Natural killer cell (primary cell): ENCODE measurements around the gene FAF2. TPM values are rescaled to one million over a fixed set of nuclear protein-coding genes. Genes with fewer than 3 reads are reported as not detected.
"Not testable (repeated sequence)": the region's sequence is repeated elsewhere in the genome, so short reads cannot be mapped to it uniquely, and the experiment has no call there.

Experiments
- ATAC-seq, 3 donors: fragments of 150-1000 bp in 2 of 3; fragments of 200-7000 bp in 1 of 3; cut with Tn5 transposase; 1 replicate in 1 of 3; 2 replicates in 2 of 3; pipeline ENCODE4 v1.10.0; 2021; ENCODE audit warnings: mild to moderate bottlenecking in 2 of 3, moderate library complexity in 2 of 3
- DNase-seq, 2 donors: peaks; one replicate each; pipeline versions ENCODE4 v3.0.0 to v3.0.0-alpha.2; 2013 to 2021; ENCODE audit warnings: mixed read lengths in 1 of 2
- H3K27ac ChIP-seq: one replicate; pipeline ENCODE4 v1.5.1; 2013; ENCODE audit warnings: mild to moderate bottlenecking, low read length
- H3K27me3 ChIP-seq: one replicate; pipeline ENCODE4 v1.6.1; 2013; ENCODE audit warnings: low read length; ENCODE audit not compliant: control insufficient read depth, insufficient read depth
- H3K36me3 ChIP-seq: one replicate; pipeline ENCODE4 v1.6.1; 2013; ENCODE audit warnings: low read length; ENCODE audit not compliant: control insufficient read depth, insufficient read depth
- H3K4me1 ChIP-seq: one replicate; pipeline ENCODE4 v1.6.1; 2013; ENCODE audit warnings: low read length; ENCODE audit not compliant: control insufficient read depth, insufficient read depth
- H3K4me3 ChIP-seq: one replicate; pipeline ENCODE4 v1.5.1; 2013; ENCODE audit warnings: low read length
- H3K9me3 ChIP-seq: one replicate; pipeline ENCODE4 v1.6.1; 2013; ENCODE audit warnings: low read length; ENCODE audit not compliant: control insufficient read depth, insufficient read depth
- H3K27ac Mint-ChIP-seq, 2 donors: one replicate each; pipeline ENCODE4 v1.8.0; 2022; ENCODE audit warnings: mild to moderate bottlenecking in 2 of 2, mixed read lengths in 2 of 2, moderate library complexity in 1 of 2
- H3K27me3 Mint-ChIP-seq, 2 donors: one replicate each; pipeline ENCODE4 v1.8.0; 2022; ENCODE audit warnings: low read depth in 2 of 2, mixed read lengths in 2 of 2
- H3K36me3 Mint-ChIP-seq: one replicate; pipeline ENCODE4 v1.8.0; 2022; ENCODE audit warnings: mixed read lengths
- H3K4me1 Mint-ChIP-seq, 2 donors: one replicate each; pipeline ENCODE4 v1.8.0; 2022; ENCODE audit warnings: mixed read lengths in 2 of 2
- H3K4me3 Mint-ChIP-seq: one replicate; pipeline ENCODE4 v1.8.0; 2022; ENCODE audit warnings: mild to moderate bottlenecking, moderate library complexity, mixed read lengths
- H3K9me3 Mint-ChIP-seq, 2 donors: one replicate each; pipeline ENCODE4 v1.8.0; 2022; ENCODE audit warnings: mixed read lengths in 2 of 2
- WGBS: methylation state at CpG from one replicate; pipeline ENCODE4 v1.1.7; 2013; ENCODE audit warnings: missing lambda C conversion rate; ENCODE audit not compliant: insufficient coverage; 5-methylcytosine and 5-hydroxymethylcytosine counted together
- intact Hi-C: fragments of 100-400 bp; cut with micrococcal nuclease; formaldehyde crosslinking; loops from one replicate; pipeline ENCODE4 v1.14.2; 2022
- total RNA-seq, 4 donors: library from RNA; stranded (reverse); fragments of 120-200 nt in 1 of 4; gene quantifications; one replicate each; pipeline versions ENCODE4 v1.2.3 to v1.2.4, GENCODE V29; 2013 to 2022
- TF ChIP-seq, protein P1 (sequence below): fragments of 200-600 bp; IDR thresholded peaks from one replicate; pipeline ENCODE4 v1.8.0; 2022; ENCODE audit warnings: antibody characterized with exemption

Gene FAF2
- total RNA-seq, 3 donors from 2014 or later (not counting 1 experiment from before 2014, with no cell fraction given), result 32.1 to 32.5 (median 32.1) TPM

DNA sequence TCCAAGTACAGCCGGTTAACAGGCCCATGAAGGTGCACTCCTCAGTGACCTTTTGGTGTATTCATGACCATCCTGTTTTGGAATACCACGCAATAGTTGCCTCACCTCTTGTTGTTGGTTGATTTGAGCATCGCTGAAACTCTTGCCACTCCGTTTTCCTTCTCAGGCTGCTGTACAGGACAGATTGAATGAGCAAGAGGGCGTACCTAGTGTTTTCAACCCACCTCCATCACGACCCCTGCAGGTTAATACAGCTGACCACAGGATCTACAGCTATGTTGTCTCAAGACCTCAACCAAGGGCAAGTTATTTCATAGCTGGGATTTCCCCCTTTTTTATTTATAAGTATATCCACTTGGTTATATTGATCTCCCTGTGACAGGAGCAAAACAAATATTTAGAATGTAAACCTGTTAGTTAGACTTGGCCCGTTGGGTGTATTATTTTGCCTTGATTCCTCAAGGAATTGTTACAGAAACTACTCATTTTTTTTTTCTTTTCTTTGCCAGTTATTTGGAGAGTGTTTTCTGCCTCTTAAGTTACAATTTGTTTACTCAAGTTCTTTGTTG, 38.1 kb downstream of the FAF2 start:
- intact Hi-C loops, result no loop called here
- Mint-ChIP-seq H3K4me1 (peaks cover 31 to 47% of the 10 kb centered on the region in 2 donors), H3K4me3 (no peak overlapping the region), H3K27ac (peak overlapping the region in 1 of 2 donors; percentile 26), H3K27me3 (no peaks in the 10 kb centered on the region), H3K36me3 (peaks cover 7% of the 10 kb centered on the region), H3K9me3 (no peaks in the 10 kb centered on the region)
- H3K9me3 ChIP-seq, result no peaks in the 10 kb centered on the region
- no peak for ATAC-seq
- H3K27me3 ChIP-seq, result no peaks in the 10 kb centered on the region
- TF ChIP-seq, protein P1, sequence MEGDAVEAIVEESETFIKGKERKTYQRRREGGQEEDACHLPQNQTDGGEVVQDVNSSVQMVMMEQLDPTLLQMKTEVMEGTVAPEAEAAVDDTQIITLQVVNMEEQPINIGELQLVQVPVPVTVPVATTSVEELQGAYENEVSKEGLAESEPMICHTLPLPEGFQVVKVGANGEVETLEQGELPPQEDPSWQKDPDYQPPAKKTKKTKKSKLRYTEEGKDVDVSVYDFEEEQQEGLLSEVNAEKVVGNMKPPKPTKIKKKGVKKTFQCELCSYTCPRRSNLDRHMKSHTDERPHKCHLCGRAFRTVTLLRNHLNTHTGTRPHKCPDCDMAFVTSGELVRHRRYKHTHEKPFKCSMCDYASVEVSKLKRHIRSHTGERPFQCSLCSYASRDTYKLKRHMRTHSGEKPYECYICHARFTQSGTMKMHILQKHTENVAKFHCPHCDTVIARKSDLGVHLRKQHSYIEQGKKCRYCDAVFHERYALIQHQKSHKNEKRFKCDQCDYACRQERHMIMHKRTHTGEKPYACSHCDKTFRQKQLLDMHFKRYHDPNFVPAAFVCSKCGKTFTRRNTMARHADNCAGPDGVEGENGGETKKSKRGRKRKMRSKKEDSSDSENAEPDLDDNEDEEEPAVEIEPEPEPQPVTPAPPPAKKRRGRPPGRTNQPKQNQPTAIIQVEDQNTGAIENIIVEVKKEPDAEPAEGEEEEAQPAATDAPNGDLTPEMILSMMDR, result no peak
- H3K36me3 ChIP-seq, result peaks cover 38% of the 10 kb centered on the region
- H3K27ac ChIP-seq, result no peak overlapping the region
- no peak for DNase-seq
- no peak overlapping the region for H3K4me3 ChIP-seq
- H3K4me1 ChIP-seq, result peaks cover 12% of the 10 kb centered on the region
- 96% methylated on average over 7 of the region's 7 CpGs for WGBS

DNA sequence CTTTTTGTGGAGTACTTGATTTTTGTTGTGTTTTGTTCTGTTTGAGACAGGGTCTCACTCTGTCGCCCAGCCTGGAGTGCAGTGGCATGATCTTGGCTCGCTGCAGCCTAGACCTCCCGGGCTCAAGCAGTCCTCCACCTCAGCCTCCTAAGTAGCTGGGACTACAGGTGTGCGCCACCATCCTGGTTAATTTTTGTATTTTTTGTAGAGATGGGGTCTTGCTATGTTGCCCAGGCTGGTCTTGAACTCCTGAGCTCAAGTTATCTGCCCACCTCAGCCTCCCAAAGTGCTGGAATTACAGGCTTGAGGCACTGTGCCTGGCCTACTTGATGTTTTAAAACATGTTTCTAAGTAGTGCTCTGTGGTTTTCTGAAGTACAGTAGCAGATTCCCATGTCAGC, 39.0 kb downstream of the FAF2 start:
- H3K4me1 Mint-ChIP-seq, result peaks cover 34 to 47% of the 10 kb centered on the region in 2 donors
- H3K9me3 Mint-ChIP-seq, H3K9me3 ChIP-seq, H3K27ac ChIP-seq, H3K36me3 Mint-ChIP-seq, DNase-seq, H3K27me3 ChIP-seq, H3K4me3 Mint-ChIP-seq, ATAC-seq, H3K27me3 Mint-ChIP-seq, intact Hi-C loops, H3K4me3 ChIP-seq, H3K27ac Mint-ChIP-seq: not testable (repeated sequence)
- Histone ChIP-seq H3K36me3 (peaks cover 44% of the 10 kb centered on the region), H3K4me1 (peaks cover 12% of the 10 kb centered on the region)
- WGBS, result 96% methylated on average over 4 of the region's 4 CpGs

DNA sequence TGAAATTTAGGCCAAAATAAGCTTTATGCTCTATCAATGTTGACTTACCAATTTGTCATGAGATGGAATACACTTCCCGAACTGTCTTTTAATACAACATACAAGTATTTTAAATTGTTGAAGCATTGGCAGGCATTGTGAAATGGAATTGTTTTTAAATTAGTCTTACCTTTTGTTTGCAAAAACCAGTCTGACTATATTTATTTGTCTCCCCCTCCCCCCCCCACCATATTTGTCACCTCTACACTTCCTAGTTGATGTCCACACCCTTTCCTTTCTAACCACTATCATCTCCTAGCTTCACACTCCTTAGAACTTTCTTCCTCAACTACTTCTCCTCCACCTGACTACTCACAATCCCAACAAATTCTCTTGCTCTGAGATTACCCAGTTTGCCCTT, 40.9 kb downstream of the FAF2 start:
- H3K36me3 Mint-ChIP-seq, result peaks cover 29% of the 10 kb centered on the region
- H3K36me3 ChIP-seq, result peaks cover 54% of the 10 kb centered on the region
- TF ChIP-seq, protein P1, result no peak
- H3K4me1 ChIP-seq, result peaks cover 12% of the 10 kb centered on the region
- no peaks in the 10 kb centered on the region for H3K9me3 ChIP-seq
- DNase-seq, result no peak
- H3K27me3 Mint-ChIP-seq, result no peaks in the 10 kb centered on the region
- H3K27ac ChIP-seq, result no peak overlapping the region
- no peaks in the 10 kb centered on the region for H3K9me3 Mint-ChIP-seq
- peaks cover 38 to 42% of the 10 kb centered on the region in 2 donors for H3K4me1 Mint-ChIP-seq
- peak overlapping the region; percentile 65 for H3K4me3 Mint-ChIP-seq
- H3K27ac Mint-ChIP-seq, result peak overlapping the region; percentile 50 to 78
- H3K4me3 ChIP-seq, result no peak overlapping the region
- intact Hi-C loops, result no loop called here
- no peaks in the 10 kb centered on the region for H3K27me3 ChIP-seq
- ATAC-seq, result no peak
- WGBS, result no CpG with 5 or more reads among the region's 1 CpG

DNA sequence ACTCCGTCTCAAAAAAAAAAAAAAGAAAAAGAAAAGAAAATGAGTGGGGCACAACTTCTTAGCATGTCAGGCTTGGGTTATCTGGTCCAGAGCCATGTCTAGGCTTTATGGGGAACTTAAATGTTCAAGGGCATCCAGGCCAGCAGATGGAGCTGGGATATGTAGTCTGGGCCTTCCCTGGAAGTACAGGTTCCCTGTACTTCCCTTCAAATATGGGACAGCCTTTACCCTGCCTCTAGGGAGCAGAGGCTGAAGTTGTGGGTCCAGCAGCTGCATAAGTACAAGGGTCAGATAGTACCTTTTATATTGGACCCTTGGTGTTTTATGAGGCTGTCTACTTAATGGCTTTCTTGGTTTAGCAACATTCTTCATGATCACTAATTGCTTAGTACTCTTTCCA, 42.1 kb downstream of the FAF2 start:
- intact Hi-C loops, result no loop called here
- no peaks in the 10 kb centered on the region for H3K27me3 Mint-ChIP-seq
- WGBS, result 100% methylated on average over 1 of the region's 1 CpG
- no peaks in the 10 kb centered on the region for H3K9me3 Mint-ChIP-seq
- Histone ChIP-seq H3K4me1 (peaks cover 12% of the 10 kb centered on the region), H3K36me3 (peaks cover 64% of the 10 kb centered on the region), H3K27me3 (no peaks in the 10 kb centered on the region), H3K9me3 (no peaks in the 10 kb centered on the region), H3K4me3 (no peak overlapping the region), H3K27ac (no peak overlapping the region)
- peaks cover 29% of the 10 kb centered on the region for H3K36me3 Mint-ChIP-seq
- H3K27ac Mint-ChIP-seq, result peak overlapping the region in 1 of 2 donors; percentile 50
- ATAC-seq (no peak), DNase-seq (no peak)
- H3K4me1 Mint-ChIP-seq, result peaks cover 27 to 30% of the 10 kb centered on the region in 2 donors
- TF ChIP-seq, protein P1, result no peak
- H3K4me3 Mint-ChIP-seq, result no peak overlapping the region
